Measurements from ENCODE around the gene TMPRSS5.

TMPRSS5 gene

DNA sequence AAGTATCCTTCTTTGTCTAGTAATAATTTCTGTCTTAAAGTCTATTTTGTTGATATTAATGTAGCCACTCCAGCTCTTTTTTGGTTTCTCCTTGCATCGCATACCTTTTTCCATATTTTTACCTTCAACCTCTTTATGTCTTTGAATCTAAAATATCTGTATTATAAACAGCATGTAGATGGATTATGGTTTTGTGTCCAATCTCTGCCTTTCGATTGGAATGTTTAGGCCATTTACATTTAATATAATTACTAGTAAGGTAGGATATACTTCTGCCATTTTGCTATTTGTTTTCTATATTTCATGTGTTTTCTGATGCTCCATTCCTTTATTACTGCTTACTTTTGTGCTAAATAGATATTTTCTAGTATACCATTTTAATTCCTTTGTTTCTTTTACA is 39.5 kb downstream of the TMPRSS5 start:
- no peak for DNase-seq

DNA sequence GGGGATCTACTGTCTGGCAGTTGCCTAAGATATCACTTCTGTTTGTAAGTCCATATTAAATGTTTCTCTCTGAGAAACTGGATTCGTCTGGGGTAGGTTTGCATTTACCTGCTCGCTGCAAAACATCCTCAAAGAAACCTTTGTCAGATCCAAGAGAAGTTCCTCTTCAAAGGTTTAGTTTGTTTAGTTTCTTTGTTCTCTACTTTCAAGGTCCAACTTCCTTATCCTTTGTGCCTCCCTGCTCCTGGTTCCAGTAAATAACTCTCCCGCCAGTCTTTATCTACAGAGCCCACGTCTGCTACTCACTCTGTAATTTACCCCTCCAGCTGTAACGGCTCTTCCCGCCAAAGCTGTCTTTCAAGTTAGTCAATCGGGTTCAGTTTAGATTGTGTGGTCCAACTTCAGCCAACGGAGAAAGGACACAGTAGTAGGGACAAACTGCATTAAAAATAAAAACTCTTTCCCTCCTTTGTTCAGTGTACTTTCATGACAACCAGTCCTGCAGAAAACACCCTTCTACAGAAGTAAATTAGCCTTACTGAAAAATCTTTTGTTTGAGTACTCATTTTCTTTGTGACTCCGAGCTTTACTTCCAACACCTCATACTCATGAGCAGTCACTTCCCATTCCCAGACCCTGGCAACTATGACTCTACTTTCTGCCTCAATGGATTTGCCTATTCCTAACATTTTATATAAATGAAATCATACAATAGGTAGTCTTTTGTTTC is 41.0 kb downstream of the TMPRSS5 start:
- DNase-seq, result no peak

DNA sequence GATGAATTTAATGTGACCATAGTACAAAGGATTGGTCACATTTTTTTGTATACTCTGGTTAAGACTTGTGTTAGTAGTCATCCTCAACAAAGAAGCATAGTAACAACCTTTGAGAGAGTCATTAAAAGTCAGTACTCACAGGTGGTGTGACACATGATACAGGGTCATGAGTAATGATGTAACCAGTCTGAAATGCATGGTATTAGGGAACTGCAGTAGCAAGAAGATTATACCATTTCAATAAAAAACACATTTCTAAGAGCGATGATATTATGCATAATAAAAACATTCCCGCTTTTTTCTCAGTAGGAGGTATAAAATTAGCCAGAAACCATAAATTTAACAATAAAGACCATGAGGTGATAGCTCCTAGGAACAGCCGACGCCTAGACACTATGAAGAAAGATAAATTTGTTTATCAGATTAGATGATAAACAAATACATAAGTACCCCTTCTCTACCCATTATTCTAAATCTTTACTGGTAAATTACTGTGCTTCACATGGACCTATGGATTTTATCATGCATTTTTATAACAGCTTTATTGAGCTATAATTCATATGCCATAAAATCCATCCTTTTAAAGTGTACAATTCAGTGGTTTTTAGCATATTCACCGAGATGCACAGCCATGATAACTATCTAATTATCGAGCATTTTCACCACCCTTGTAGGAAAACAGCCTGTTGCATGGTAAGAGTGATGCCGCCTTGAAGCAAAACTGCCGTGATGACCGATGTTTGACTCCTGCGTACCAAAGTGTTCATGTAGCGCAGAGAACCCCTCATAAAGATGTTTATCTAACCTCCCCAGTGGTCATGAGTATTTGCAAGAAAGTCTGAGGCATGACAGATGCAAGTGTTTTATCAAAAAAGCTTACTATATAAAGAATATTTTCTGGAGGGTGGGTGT is 41.8 kb downstream of the TMPRSS5 start:
- DNase-seq, result no peak

DNA sequence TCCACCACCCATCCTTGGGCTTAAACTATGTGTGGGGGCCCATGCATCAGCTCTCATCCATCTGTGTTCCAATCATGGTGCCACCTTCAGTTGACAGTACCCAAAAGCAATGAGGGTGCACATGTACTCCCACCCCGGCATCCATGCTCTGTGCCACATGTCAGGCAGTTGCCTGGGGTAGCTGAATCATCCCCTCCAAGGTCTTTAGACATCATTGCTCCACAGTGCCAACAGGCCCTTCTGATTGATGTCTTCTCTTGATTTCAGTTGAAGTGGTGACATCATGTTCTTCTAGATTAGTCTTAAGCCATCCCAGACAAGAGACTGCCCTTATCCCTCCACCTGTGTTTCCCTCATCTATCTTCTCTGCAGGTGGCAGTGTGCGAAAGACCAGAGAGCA is 42.5 kb downstream of the TMPRSS5 start:
- no peak for DNase-seq

DNA sequence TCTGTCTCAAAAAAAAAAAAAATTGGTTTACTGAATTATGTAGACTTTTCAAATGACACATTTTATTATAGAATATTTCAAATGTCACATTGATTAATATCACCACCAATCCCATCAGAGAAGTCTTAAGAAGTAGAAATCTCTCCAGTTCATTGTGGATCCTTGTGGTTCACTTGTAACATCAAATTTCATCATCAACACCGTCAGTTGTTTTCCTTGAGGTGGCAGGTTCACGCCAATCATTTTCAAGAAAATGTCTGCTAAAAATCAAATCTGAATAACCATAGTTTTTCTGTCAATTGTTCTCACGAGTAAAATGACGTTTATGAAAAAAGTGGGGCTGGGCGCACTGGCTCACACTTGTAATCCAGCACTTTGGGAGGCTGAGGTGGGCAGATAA is 50.3 kb downstream of the TMPRSS5 start:
- DNase-seq, result no peak

DNA sequence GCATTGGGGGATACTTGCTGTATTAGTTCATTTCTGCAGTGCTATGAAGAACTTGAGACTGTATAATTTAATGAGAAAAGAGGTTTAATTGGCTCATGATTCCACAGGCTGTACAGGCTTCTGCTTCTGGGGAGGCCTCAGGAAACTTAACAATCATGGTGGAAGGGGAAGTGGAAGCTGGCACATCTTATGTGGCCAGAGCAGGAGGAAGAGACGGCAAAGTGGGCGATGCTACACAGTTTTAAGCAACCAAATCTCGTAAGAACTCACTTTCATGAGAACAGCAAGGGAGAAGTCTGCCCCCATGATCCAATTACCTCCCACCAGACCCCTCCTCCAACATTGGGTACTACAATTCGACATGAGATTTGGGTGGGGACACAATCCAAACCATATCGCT is 55.1 kb downstream of the TMPRSS5 start:
- DNase-seq, result no peak

DNA sequence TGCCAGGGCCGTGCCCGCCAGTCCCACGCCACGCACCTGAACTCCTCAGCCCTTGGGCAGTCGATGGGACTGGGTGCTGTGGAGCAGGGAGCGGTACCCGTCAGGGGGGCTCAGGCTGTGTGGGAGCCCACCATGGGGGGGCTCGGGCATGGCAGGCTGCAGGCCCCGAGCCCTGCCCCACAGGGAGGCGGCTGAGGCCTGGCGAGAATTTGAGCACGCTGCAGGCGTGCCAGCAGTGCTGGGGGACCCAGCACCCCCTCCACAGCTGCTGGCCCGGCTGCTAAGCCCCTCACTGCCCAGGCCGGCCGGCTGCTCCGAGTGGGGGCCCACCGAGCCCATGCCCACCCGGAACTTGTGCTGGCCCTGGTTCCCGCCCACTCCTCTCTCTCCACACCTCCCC is 56.8 kb downstream of the TMPRSS5 start:
- no peak for DNase-seq

DNA sequence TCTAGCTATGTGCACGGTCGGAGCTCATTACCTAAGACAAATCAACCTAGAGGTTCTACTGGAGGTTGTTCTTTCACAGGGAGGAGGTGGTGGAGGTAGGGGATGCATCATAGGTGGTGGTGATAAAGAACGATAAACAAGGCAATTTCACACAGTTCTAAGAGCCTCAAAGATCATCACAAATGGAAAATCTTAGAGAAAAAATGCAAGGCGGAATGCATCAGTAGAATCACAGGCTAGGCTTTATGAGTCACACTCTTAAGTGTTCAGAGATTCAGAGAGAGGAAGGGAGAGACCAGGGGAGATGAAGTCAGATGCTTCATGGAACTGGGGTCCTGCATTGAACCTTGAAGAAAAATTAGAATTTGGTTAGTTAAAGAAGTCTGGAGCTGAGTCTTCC is 58.3 kb downstream of the TMPRSS5 start:
- no peak for DNase-seq

DNA sequence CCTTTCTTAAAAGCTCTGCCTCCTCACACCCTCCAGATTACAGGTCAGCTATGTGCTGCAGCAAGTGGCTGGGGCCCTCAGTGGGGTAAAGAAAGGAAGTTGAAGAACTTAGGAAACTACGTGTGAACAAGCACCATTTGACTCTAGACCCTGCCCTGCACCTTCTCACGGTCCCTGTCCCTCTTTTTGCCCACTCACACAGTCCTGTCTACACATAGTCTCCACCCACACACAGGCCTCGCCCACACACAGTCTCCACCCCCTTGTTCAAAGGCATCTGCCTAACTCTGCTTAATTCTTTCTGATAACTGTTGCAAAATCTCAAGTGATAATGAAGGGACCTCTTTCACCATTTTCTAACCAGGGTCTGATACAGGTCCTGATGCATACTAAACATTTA is 59.0 kb downstream of the TMPRSS5 start:
- no peak for DNase-seq

DNA sequence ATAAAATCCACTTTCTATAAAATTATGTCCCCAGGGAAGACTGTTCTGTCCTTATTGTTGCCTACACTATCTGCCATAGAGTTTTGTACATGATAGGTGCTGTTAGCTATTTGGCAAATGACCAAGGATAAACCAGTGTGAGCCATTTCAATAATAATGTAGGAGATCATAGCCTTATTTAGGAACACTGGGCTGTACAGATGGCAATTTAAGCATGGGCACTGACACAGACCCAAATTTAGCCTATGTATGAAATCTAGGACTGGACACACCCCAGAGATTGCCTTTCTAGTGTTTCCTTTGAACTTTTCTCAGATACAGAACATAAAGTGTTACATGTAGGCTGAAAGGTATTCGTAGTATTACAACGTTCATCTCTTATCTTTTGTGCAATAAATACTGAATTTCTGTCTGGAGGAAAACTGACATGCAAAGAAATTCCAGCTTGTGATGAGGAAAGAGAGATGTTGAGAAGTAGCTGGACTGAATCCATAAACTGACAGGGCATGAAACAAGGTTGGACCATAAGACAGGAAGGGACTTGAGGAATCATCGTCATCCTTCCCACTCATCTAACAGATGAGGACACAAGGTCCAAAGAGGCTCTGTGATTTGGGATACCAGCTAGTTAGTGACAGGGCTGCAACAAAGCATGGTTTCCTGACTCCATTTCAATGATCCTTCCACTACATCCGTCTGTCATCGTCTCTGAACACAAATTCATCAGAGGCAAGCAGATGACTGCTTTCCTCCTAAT is 60.3 kb downstream of the TMPRSS5 start:
- DNase-seq, result no peak

DNA sequence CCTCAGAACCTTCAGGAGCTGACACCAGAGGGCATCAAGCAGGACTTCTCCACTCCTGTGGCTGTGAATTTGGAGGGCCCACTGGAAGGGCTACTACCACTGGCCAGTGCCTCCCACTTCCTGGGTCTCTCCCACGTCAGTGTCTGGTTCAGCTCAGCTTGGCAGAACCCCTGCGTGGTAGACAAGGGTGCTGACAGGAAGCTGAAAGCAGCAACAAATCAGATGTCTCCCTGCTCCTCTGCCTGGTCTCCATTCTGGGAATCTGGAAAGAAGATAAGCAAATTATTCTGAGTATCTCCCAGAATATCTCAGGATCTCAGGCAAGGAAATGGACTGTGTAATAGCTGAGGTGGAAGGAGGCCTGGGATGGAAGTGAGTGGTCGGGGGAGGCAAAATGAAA is 61.5 kb downstream of the TMPRSS5 start:
- DNase-seq, result no peak

DNA sequence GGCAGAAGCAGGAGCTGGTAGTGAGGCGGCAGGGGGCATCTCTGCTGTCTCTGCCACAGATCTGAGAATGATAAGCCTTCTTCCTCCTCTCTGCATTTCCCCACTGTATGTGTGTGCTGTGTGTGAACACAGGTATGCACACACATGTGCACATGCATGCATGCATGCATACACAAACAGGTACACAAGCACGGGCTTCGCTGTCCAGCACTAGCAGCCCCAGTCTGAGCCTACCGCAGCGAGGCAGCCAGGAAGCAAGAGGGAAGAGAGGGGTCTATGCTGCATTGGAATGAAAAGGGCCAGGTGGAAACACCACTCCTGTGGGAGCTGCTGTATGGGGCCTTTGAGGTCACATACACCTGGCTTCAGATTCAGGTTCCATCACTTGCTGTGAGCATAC is 62.4 kb downstream of the TMPRSS5 start:
- no peak for DNase-seq

DNA sequence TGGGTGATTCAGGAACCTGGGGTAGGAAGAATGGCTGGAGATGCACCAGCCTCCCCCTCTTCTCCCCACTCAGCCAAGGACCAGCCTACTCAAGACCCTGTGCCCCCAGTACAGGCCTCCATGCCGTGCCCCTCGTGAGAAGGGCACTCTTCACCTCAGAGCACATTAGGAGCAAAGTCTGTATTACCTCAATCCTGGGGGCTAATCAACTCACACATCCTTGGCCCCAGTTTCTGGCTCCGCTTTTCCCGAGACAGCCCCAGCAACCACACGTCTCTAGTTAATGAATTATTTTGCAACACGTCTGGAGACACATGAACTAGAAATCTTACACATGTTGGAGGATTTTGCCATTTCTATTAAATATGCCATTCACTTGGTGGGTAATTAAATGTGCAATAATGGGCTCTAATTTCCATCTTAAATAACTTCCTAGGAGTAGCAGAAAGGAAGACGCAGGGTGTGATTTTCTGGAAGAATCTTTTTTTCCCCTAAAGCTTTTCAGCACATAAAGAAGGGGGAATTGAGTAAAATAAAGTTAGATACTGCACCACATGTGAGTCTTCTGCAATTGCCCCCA is 63.0 kb downstream of the TMPRSS5 start:
- no peak for DNase-seq

DNA sequence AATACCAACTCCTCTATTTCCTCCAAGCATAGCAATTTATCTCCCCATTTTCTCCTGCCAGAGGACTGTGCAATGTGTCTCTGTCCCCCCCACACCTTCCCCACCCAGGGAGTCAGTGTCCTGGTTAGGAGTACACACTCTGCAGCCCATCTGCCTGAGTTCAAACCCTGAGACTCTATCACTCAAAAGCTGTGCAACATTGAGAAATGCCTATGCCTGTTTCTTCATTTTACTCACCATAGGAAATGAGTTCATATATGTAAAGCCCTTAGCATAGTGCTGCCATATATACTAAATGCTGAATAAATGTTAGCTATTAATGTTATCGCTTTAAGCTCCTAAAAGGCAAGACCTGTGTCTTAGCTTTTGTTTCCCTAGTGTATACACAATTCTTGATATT is 64.0 kb downstream of the TMPRSS5 start:
- no peak for DNase-seq

DNA sequence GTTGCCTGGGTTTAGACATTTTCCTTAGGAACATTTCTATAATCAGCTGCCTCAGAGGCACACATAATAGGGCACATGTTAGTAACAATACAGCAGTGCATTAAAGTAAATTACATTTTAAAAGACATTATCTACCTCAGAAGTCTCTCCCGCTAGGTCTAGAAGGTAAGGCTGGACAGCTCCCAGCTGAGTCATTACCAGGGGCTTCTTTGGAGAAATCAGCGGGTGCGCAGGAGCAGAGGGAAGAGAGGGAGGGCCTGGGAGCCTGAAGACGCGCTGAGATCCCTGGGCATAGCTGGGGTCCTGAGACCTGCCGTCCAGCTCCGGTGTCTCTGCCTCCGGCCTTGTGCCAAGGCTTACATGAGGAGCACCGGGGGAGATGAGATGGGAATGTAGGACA is 67.7 kb downstream of the TMPRSS5 start:
- no peak for DNase-seq

DNA sequence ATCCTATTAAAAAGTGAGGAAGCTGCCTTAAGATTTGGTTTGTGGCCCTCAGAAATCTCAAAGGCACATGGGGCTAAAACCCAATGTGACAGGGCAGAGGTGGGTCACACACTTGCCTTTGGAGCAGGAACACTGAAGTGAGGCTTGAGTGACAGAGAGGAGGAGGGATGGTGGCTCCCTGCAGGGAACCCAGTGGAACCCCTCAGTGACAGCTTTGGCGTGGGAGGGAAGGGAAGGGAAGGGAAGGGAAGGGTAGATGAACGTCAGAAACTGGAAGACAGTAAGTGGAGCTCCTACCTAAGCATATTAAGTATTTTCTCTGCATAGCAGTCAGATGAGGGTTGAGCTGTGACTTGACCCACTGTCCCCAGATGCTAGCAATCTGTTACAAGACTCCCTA is 68.5 kb downstream of the TMPRSS5 start:
- no peak for DNase-seq

Data from T-helper 9 cell (primary cell).